HL-60 (cell line): ENCODE results near the gene CETP.

ENCODE experiments used
- DNase-seq, 2 experiments: peaks; one replicate each; pipeline ENCODE4 v3.0.0-alpha.2; 2010 to 2020; ENCODE audit warnings: low read depth in 1 of 2, low spot score in 1 of 2
- H3K27ac ChIP-seq: fragments of 250-450 bp; sonication (Bioruptor Pico); replicated peaks from 2 replicates; pipeline ENCODE4 v1.5.1; 2020; ENCODE audit warnings: mild to moderate bottlenecking, moderate library complexity
- H3K27me3 ChIP-seq: fragments of 250-450 bp; sonication (Bioruptor Pico); 2 replicates; pipeline ENCODE4 v1.5.1; 2021; ENCODE audit warnings: mild to moderate bottlenecking, moderate library complexity; ENCODE audit not compliant: insufficient read depth, poor library complexity, severe bottlenecking
- H3K4me3 ChIP-seq: replicated peaks from 2 replicates; pipeline ENCODE4 v1.5.1; 2011; ENCODE audit warnings: mild to moderate bottlenecking, control low read depth, low read length; ENCODE audit not compliant: insufficient read depth
- GABPA ChIP-seq: IDR thresholded peaks from 2 replicates; pipeline ENCODE4 v1.6.1; 2012; ENCODE audit warnings: low read depth
- POLR2AphosphoS5 ChIP-seq: IDR thresholded peaks from 2 replicates; pipeline ENCODE4 v1.6.1; 2012; ENCODE audit warnings: low read depth
- SPI1 ChIP-seq: IDR thresholded peaks from 2 replicates; pipeline ENCODE4 v1.6.1; 2012; ENCODE audit warnings: low read depth, mild to moderate bottlenecking, borderline replicate concordance
- TF ChIP-seq, protein P1 (sequence below): IDR thresholded peaks from one replicate; pipeline ENCODE4 v1.5.1; 2011; ENCODE audit warnings: low read length, control low read depth, inconsistent platforms; ENCODE audit not compliant: insufficient read depth
- TF ChIP-seq, protein P2 (sequence below): IDR thresholded peaks from 2 replicates; pipeline ENCODE4 v1.6.1; 2012; ENCODE audit warnings: low read depth; ENCODE audit not compliant: insufficient replicate concordance

The CETP gene

GRCh38 chr16:56956756-56957155 is 5.0 kb upstream of the CETP start:
- no peaks in the 10 kb centered on the region for H3K27me3 ChIP-seq
- no peak for DNase-seq
- no peak overlapping the region for H3K4me3 ChIP-seq
- TF ChIP-seq GABPA: no peak
- no peak overlapping the region for H3K27ac ChIP-seq

- Histone ChIP-seq H3K27ac (no peak overlapping the region), H3K27me3 (no peaks in the 10 kb centered on the region), H3K4me3 (no peak overlapping the region)
- no peak for TF ChIP-seq POLR2AphosphoS5
- DNase-seq: no peak
Measured at GRCh38 chr16:56960681-56961281, 969 bp upstream of the CETP start.

DNA sequence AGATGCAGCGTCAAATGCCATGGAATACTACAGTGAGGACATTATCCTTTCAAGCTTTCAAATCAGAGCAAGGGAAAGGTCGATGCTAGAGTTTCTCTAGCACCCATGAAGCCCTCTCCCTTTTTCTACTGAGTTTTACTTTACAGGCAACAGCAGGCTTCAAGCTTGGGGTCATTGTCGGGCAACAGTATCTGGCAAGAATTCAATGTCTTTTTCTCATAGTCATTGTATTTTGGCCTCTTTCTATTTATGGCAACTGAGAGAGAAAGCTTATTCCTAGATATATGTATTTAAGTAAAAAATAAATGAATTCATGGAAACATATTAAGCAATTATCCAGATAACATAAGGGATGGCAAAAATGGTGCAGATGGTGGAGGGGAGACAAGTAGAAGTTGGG is 364 bp upstream of the CETP start:
- no peak overlapping the region for H3K27ac ChIP-seq
- H3K4me3 ChIP-seq: no peak overlapping the region
- TF ChIP-seq SPI1: no peak
- no peak for TF ChIP-seq POLR2AphosphoS5
- TF ChIP-seq GABPA: no peak
- TF ChIP-seq, protein P1, sequence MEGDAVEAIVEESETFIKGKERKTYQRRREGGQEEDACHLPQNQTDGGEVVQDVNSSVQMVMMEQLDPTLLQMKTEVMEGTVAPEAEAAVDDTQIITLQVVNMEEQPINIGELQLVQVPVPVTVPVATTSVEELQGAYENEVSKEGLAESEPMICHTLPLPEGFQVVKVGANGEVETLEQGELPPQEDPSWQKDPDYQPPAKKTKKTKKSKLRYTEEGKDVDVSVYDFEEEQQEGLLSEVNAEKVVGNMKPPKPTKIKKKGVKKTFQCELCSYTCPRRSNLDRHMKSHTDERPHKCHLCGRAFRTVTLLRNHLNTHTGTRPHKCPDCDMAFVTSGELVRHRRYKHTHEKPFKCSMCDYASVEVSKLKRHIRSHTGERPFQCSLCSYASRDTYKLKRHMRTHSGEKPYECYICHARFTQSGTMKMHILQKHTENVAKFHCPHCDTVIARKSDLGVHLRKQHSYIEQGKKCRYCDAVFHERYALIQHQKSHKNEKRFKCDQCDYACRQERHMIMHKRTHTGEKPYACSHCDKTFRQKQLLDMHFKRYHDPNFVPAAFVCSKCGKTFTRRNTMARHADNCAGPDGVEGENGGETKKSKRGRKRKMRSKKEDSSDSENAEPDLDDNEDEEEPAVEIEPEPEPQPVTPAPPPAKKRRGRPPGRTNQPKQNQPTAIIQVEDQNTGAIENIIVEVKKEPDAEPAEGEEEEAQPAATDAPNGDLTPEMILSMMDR: no peak
- TF ChIP-seq, protein P2, sequence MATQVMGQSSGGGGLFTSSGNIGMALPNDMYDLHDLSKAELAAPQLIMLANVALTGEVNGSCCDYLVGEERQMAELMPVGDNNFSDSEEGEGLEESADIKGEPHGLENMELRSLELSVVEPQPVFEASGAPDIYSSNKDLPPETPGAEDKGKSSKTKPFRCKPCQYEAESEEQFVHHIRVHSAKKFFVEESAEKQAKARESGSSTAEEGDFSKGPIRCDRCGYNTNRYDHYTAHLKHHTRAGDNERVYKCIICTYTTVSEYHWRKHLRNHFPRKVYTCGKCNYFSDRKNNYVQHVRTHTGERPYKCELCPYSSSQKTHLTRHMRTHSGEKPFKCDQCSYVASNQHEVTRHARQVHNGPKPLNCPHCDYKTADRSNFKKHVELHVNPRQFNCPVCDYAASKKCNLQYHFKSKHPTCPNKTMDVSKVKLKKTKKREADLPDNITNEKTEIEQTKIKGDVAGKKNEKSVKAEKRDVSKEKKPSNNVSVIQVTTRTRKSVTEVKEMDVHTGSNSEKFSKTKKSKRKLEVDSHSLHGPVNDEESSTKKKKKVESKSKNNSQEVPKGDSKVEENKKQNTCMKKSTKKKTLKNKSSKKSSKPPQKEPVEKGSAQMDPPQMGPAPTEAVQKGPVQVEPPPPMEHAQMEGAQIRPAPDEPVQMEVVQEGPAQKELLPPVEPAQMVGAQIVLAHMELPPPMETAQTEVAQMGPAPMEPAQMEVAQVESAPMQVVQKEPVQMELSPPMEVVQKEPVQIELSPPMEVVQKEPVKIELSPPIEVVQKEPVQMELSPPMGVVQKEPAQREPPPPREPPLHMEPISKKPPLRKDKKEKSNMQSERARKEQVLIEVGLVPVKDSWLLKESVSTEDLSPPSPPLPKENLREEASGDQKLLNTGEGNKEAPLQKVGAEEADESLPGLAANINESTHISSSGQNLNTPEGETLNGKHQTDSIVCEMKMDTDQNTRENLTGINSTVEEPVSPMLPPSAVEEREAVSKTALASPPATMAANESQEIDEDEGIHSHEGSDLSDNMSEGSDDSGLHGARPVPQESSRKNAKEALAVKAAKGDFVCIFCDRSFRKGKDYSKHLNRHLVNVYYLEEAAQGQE: no peak
- no peak for DNase-seq
- no peaks in the 10 kb centered on the region for H3K27me3 ChIP-seq

DNA sequence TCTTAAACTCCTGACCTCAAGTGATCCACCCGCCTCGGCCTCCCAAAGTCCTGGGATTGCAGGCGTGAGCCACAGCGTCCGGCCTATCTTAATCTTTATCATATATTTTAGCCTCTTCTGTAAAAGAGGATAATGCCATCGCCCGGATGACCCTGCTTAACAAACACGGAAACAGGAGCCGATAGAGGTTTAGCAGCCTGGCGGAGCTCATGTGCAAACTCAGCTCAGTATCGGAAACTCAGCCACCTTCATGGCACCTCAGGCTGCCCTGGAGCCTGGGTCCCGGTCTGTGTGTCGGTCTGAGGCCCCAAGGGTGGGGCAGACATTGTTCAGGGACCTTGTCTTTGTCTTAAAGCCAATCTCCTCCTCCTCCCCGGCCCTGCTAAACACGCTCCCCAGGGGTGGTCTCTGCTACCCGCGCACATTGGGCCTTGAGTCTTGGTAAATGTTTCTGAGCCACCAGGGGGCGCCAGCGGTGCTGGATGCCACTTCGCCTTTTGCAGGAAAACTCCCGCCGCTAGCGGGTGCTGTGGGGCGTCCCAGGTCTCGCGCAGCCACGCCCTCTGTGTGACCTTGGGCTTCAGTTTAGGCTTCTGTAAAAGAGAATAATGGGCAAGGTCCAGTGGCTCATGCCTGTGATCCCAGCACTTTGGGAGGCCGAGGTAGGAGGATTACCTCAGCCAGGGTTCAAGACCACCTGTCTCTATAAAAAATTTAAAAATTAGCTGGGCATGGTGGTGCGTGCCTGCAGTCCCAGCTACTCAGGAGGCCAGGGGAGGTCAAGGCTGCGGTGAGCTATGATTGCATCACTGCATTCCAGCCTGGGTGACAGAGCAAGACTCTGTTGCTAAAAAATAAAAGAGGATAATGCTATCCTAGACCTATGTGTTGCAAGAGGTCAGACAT is 2.7 kb downstream of the CETP start:
- DNase-seq: peak; percentile 84 to 95
- Histone ChIP-seq H3K27ac (peak overlapping the region; percentile 78), H3K27me3 (no peaks in the 10 kb centered on the region), H3K4me3 (no peak overlapping the region)
- TF ChIP-seq GABPA (no peak), SPI1 (peak; percentile 10; the same call in 1 of the 2 replicates), POLR2AphosphoS5 (no peak)
- TF ChIP-seq, protein P1: peak; percentile 60
- TF ChIP-seq, protein P2: no peak
